NCI-H82 treated with DMSO at 0.1 percent for 48 hours (cell line): ENCODE measurements around the gene RBM34.
"Not testable (repeated sequence)": the region's sequence is repeated elsewhere in the genome, so short reads cannot be mapped to it uniquely, and the experiment has no call there.

Experiments
- DNase-seq: peaks from one replicate; lab custom pipeline; 2025; ENCODE audit not compliant: unreplicated experiment; lab: John Stamatoyannopoulos, UW

RBM34 gene

DNA sequence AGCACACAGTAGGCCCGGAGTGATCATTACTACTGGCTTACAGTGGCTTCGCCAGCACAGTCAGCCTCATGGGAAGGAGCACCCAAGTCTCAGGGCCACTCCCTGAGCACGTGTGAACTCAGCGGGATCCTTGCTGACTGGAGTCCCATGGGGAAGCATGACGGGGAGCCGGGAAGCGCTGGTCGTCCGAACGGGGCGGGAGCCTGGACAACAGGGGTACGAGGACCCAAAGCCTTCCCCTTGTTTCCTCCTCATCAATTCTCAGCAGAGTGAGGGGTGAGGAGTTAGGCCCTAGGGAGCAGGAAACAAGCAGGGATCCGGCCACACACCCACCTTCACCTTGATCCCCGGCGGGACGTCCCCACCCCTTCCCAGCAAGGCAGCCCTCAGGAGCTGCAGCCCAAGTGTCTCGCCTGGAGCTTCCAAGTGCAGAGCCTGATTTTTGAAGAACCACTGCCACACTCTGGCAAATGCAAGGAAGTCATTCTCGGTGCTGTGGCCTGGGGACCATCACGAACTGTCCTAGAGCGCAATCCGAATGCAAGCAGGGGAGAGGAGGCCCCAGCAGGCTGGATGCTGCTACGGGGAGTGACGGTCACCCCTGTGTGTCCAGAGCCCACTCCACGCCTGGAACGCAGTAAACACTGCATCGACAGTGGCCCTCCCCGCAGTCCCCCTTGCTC, 67.9 kb downstream of the RBM34 start:
- DNase-seq, result no peak

- DNase-seq, result not testable (repeated sequence)
These were observed 68.6 kb downstream of the RBM34 start for GRCh38 chr1:235092415-235092814.

- not testable (repeated sequence) for DNase-seq
These were observed 69.0 kb downstream of the RBM34 start for GRCh38 chr1:235092045-235092406.

- not testable (repeated sequence) for DNase-seq
These were observed 69.6 kb downstream of the RBM34 start for GRCh38 chr1:235091319-235092044.

DNA sequence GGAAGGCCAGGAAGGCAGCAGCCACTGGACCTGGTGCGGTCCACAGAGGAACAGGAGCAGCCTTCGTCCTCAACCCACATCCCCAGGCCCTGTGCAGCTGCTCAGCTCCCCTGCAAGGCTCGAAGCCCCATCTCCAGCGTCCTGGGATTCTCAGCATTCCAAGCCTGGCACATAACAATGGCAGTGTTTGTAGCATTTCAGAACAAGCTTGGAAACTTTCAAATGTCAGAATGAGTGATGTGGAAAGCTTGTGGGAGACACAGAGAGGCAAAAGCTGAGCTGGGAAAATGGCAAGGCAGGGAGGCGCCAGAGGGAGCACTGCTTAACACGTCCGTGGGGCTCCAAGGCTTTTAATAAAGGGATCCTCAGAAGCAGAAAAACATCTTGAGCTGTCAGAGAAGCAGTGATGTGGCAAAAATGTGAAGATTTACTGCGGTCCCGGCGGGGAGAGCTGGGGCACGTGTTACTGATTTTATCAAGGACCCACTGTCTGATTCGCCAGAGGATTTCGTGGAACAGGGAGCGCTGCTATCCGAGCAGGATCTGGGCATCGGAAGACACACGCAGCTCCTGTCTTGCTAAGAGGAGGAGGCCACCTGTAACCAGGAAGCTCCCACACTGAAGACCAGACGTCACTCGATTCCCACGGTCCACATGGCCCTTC, 70.5 kb downstream of the RBM34 start:
- no peak for DNase-seq

DNA sequence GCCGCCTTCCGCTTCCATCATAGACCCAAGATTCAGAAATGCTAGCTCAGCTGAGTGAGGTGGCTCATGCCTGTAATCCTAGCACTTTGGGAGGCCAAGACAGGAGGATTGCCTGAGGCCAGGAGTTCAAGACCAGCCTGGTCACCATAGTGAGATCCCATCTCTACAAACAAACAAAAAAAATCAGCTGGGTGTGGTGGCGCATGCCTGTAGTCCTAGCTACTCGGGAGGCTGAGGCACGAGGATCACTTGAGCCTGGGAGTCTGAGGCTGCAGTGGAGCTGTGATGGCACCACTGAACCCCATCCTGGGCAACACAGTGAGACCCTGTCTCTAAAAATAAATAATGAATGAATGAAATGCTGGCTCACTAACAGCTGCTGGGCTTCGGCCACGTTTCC, 72.1 kb downstream of the RBM34 start:
- DNase-seq, result no peak

DNA sequence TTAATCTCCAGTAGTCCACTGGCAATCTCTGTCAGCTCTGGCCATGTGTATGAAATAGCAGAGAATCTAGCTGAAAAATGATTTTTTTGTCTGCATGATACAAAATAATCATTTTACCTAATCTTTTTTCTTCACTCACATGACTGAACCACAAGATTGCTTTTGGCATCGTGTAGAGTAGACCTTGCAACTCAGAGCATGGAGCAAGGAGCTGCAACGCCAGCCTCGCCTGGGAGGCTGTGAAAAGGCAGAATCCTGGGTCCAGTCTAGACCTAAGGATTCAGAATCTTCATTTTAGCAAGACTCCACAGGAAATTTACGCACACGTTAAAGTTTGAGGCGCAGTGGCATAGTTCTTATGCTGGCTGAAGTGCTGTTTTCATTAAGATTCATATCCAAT, 72.6 kb downstream of the RBM34 start:
- DNase-seq, result no peak

DNA sequence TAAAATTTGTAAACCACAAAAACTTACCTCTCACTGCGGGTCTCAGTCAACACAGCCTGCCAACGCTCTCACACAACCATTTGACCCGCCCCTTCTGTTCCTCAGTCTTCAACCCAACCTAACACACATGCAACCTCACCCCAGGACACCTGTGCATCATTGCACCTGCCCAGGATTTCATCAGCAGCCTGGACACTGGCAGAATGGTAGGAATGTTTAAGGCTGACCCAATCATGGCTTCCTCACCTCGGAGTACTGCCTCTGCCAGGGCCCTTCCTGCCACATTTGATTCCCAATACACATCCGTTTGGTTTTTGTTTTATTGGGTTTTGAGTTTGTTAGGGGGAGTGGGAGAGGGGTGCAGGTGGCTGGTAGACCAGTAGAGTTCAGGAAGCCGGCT, 73.1 kb downstream of the RBM34 start:
- DNase-seq, result no peak

DNA sequence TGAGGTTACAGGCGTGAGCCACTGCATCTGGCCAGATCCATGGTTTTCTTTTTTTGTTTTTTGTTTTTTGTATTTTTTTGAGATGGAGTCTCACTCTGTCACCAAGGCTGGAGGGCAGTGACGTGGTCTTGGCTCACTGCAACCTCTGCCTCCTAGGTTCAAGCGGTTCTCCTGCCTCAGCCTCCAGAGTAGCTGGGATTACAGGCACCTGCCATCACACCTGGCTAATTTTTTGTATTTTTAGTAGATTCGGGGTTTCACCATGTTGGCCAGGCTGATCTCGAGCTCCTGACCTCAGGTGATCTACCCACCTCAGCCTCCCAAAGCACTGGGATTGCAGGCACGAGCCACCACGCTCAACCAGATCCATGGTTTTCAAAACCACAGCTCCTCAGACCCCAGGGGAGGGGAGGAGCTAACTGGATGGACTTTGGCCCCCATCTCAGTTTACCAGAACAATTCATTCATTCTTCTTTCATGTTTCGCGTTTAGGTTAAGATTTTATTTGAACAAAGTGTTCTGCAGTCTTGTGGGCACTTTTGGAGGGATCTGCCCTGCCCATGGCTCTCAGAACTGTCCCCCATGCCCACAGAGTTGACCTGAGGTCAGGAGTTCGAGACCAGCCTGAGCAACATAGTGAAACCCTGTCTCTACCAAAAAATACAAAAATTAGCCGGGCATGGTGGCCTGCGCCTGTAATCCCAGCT, 75.5 kb downstream of the RBM34 start:
- DNase-seq, result not testable (repeated sequence)
